Stimulated activated CD4-positive, alpha-beta T cell treated with anti-CD3 and anti-CD28 coated beads, TNF-alpha, amount 100 ng/mL, for 48 hours (primary cell): ENCODE measurements around the gene IPO11.
"Not testable (repeated sequence)": the region's sequence is repeated elsewhere in the genome, so short reads cannot be mapped to it uniquely, and the experiment has no call there.

ENCODE experiments used
- DNase-seq, 3 donors: peaks; one replicate each; pipeline ENCODE4 v3.0.0-alpha.2; 2020; ENCODE audit warnings: low read depth in 3 of 3

The IPO11 gene

GRCh38 chr5:62513085-62513484 is 100.5 kb downstream of the IPO11 start:
- not testable (repeated sequence) for DNase-seq

- DNase-seq, result no peak
Measured at GRCh38 chr5:62514510-62515119, 102.1 kb downstream of the IPO11 start.

GRCh38 chr5:62520812-62521211 is 108.2 kb downstream of the IPO11 start:
- DNase-seq, result not testable (repeated sequence)

- DNase-seq, result no peak
Measured at GRCh38 chr5:62521319-62521718, 108.8 kb downstream of the IPO11 start.

- no peak for DNase-seq
Measured at GRCh38 chr5:62522811-62523210, 110.2 kb downstream of the IPO11 start.

GRCh38 chr5:62533597-62533996 is 121.0 kb downstream of the IPO11 start:
- no peak for DNase-seq

GRCh38 chr5:62534461-62535236 is 122.1 kb downstream of the IPO11 start:
- no peak for DNase-seq

GRCh38 chr5:62536232-62536631 is 123.7 kb downstream of the IPO11 start:
- no peak for DNase-seq

GRCh38 chr5:62536783-62537182 is 124.2 kb downstream of the IPO11 start:
- no peak for DNase-seq

GRCh38 chr5:62538017-62538942 is 125.7 kb downstream of the IPO11 start:
- DNase-seq, result peak in 1 of 3 donors; percentile 5

GRCh38 chr5:62542720-62543119 is 130.2 kb downstream of the IPO11 start:
- DNase-seq, result no peak

- no peak for DNase-seq
Measured at GRCh38 chr5:62547945-62548630, 135.5 kb downstream of the IPO11 start.

GRCh38 chr5:62550103-62550502 is 137.5 kb downstream of the IPO11 start:
- DNase-seq, result no peak

GRCh38 chr5:62555930-62556329 is 143.4 kb downstream of the IPO11 start:
- DNase-seq, result no peak

- DNase-seq, result no peak
Measured at GRCh38 chr5:62558941-62559340, 146.4 kb downstream of the IPO11 start.

- DNase-seq, result no peak
Measured at GRCh38 chr5:62560786-62561185, 148.2 kb downstream of the IPO11 start.

GRCh38 chr5:62561896-62562295 is 149.3 kb downstream of the IPO11 start:
- no peak for DNase-seq

GRCh38 chr5:62562867-62563266 is 150.3 kb downstream of the IPO11 start:
- no peak for DNase-seq

- no peak for DNase-seq
Measured at GRCh38 chr5:62564101-62564500, 151.5 kb downstream of the IPO11 start.

- not testable (repeated sequence) for DNase-seq
Measured at GRCh38 chr5:62565740-62566139, 153.2 kb downstream of the IPO11 start.

GRCh38 chr5:62568143-62568542 is 155.6 kb downstream of the IPO11 start:
- DNase-seq, result no peak
